Epidermal melanocyte (primary cell): ENCODE results near the gene PFN1.

ENCODE experiments used
- DNase-seq: peaks from one replicate; pipeline ENCODE4 v3.0.0; 2011; ENCODE audit warnings: low spot score; ENCODE audit not compliant: insufficient read length

PFN1 gene

GRCh38 chr17:4948166-4948930, at the start of gene PFN1:
Gene PFN1, minus strand, starts transcription at chr17:4948530. Its CDS starts 136 bp downstream, at chr17:4948394.
- peak; percentile 93 for DNase-seq

- DNase-seq, result peak; percentile 97
These were observed 49.1 kb upstream of the PFN1 start, which contains the start of the genes INCA1 and KIF1C for GRCh38 chr17:4997302-4998026. Gene INCA1, minus strand, starts transcription at chr17:4997522. Its CDS starts 3,085 bp downstream, at chr17:4994437. Gene KIF1C, plus strand, starts transcription at chr17:4997950. Its CDS starts 2,297 bp downstream, at chr17:5000247.

- DNase-seq, result no peak
These were observed 45.8 kb upstream of the PFN1 start for GRCh38 chr17:4994081-4994595.

- no peak for DNase-seq
These were observed 39.6 kb upstream of the PFN1 start for GRCh38 chr17:4987767-4988567.

GRCh38 chr17:4986951-4987766, 38.8 kb upstream of the PFN1 start, which contains the start of gene CAMTA2:
Gene CAMTA2, minus strand, starts transcription at chr17:4987675. Its CDS starts 1,453 bp downstream, at chr17:4986222.
- DNase-seq, result peak; percentile 85

GRCh38 chr17:4986403-4986802, 38.1 kb upstream of the PFN1 start:
- DNase-seq, result no peak

- DNase-seq, result no peak
These were observed 34.0 kb upstream of the PFN1 start for GRCh38 chr17:4982305-4982704.

- peak; percentile 75 for DNase-seq
These were observed 32.4 kb upstream of the PFN1 start for GRCh38 chr17:4980644-4981216.

- no peak for DNase-seq
These were observed 30.4 kb upstream of the PFN1 start for GRCh38 chr17:4978726-4979125.

GRCh38 chr17:4974115-4974670, 25.9 kb upstream of the PFN1 start:
- DNase-seq, result no peak

GRCh38 chr17:4973256-4974114, 25.2 kb upstream of the PFN1 start:
- no peak for DNase-seq

GRCh38 chr17:4972752-4973151, 24.4 kb upstream of the PFN1 start:
- DNase-seq, result no peak

GRCh38 chr17:4972322-4972721, 24.0 kb upstream of the PFN1 start:
- no peak for DNase-seq

GRCh38 chr17:4971826-4972225, 23.5 kb upstream of the PFN1 start:
- DNase-seq, result no peak

- DNase-seq, result no peak
These were observed 21.9 kb upstream of the PFN1 start for GRCh38 chr17:4970273-4970672.

GRCh38 chr17:4969551-4970173, 21.3 kb upstream of the PFN1 start:
- DNase-seq, result no peak

- DNase-seq, result no peak
These were observed 20.8 kb upstream of the PFN1 start for GRCh38 chr17:4969047-4969550.

GRCh38 chr17:4968486-4969046, 20.2 kb upstream of the PFN1 start:
- no peak for DNase-seq
